HG02610 (cell line): ENCODE results near the gene TLN1.

ENCODE experiments used
- ATAC-seq: cut with Tn5 transposase; IDR thresholded peaks from one replicate; pipeline ENCODE4 v1.9.1; 2021; ENCODE audit warnings: mild to moderate bottlenecking, moderate library complexity; ENCODE audit not compliant: unreplicated experiment

TLN1 gene

GRCh38 chr9:35731415-35732184, 395 bp downstream of the TLN1 start:
- no peak for ATAC-seq

GRCh38 chr9:35730486-35730854, 1.5 kb downstream of the TLN1 start:
- ATAC-seq = no peak

DNA sequence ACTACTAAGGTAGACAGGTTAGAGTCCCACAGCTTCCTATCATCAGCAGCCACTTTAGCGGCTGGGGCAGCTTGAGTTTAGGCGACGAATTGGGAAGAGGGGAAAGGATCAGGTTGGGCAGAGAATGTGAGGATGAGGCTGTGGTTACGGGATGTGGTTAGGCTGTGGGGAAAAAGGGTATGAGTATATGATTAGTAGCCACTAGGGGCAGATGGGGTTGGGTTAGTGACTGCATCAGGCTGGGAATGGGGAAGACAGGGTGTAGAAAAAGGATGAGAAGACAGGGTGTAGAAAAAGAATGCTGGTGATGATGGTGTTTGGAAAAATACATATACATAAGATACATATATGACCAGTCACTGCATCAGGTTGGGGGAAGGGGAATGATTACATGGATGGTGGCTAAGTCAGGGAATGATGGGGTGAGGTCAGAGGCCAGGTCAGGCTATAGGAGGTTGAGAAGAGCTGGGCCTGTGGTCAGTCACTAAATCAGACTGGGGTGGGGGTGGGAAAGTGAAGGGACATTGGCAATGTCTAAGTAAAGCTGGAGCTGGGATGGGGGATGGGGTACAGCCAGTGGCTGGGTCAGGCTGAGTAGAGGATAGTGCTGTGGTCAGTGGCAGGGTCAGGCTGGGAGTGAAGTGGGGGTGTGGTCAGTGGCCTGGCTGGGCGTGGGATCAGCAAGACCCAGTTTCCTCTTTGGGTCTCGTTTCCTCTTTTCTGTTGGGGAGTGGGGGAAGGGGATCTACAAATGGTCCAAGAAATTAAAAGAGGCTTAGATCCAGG, 2.1 kb downstream of the TLN1 start:
- no peak for ATAC-seq

DNA sequence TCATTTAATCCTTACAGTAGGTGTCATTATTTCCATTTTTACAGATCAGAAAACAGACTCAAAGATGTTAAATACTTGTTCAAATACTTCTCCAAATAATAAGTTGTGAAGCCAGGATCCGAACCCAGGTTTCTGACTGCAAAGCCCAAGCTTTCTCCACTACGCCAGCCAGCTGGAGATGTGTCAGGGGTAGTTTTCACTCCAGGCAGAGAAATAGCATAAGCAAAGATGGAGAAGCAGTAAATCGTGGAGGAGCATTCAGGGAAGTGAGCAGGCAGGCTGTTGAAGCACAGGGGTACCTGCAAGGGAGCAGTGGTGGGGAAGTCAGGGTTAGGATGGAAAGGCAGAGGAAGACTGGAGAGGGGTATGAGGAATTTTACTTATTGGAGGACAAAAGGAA, 2.9 kb downstream of the TLN1 start:
- no peak for ATAC-seq

- peak; percentile 14 for ATAC-seq
Measured at GRCh38 chr9:35728041-35728971, 3.7 kb downstream of the TLN1 start.

- ATAC-seq = no peak
Measured at GRCh38 chr9:35727676-35728040, 4.3 kb downstream of the TLN1 start.

DNA sequence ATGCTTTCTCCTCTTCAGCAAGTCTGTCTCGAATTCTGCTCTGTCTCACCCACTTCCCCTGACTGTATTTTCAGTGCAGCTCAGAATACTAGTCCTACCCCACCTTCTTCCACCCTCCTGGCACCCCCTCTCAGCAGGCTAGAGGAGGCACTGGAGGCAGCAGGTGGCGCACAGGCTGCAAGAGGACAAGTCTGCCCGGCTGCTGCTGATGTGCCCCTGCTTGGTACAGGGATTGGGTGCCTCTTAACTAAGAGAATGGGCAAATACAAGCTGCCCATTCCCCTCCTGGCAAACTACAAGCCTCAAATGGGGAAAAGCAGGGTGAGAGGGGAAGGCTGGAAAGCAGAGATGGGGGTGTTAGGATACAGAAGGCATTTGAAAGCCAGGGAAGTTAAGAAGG, 5.1 kb downstream of the TLN1 start:
- ATAC-seq = no peak

GRCh38 chr9:35725362-35725761, 6.6 kb downstream of the TLN1 start:
- ATAC-seq = no peak

- ATAC-seq = no peak
Measured at GRCh38 chr9:35723908-35724307, 8.1 kb downstream of the TLN1 start.

DNA sequence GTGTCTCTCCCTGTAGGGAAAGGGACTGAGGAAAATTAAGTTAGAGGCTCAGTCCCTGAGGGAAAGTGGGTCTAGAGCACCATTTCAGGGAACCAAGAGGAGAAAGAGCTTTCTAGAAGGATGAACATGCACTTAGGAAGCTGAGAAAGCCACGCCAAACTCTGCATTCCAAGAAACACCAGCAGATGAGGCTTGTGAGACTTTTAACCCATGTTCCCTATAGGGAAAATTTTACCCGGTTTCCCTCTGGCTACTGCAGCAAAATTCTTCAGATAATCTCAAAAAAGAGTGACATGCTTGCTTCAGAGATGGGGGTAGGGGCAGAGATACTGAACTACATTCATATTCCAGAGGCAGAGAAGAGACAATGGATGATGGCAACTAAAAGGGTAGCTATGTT, 8.6 kb downstream of the TLN1 start:
- no peak for ATAC-seq

DNA sequence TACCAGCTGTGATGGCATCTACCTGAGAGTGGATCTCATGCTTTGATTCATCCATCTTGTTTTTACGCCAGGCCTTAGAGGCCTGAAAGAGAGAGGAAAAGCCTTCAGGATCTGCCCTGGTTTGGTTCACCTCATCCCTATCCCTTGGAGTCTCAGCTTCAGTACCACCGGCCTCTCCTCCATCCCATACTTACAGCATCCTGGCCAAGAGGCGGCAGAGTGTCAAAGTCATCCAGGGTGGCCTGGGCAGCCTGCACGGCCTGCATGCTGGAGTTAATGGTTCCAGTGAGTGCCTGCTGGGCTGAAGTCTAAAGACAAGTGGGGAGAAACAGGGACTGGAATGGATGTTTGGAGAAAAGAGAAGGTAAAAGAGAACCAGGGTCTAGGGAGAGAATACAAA, 12.4 kb downstream of the TLN1 start:
- no peak for ATAC-seq

DNA sequence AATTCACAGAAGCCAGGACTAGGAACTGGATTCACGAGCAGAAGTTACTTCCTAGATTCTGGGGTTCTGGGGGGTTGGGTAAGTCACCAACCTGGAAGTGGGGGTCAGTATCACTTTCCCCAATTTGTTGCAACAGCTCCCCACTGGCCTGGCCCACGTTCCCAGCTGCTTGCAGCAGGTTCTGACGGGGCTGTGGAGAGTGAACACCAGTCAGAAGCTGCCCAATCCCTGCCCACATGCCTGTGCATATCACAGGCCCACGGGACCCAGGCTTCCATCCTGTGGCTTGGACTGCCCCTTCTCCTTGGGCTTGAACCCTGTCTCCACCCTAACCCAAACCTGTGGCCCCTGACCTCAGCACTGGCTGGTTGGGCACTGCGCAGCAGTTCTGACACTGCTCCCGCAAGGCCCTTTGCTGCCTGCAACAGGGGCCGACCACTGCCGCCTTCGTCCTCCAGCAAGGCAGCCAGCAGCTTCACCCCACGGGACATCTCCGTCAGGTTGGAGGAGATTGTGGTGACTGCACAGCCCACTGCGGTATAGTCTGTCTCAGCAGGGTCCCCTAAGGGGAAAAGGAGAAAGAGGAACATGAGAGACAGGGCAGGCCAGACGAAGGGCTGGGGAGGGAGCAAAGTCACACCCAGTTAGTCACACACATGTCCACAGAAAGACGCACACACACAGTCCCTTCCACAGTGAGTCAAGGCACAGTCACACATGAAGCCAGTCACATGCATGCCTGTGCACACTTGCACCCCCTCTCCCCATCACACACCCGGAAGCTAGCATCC, 13.1 kb downstream of the TLN1 start:
- peak; percentile 51 for ATAC-seq

DNA sequence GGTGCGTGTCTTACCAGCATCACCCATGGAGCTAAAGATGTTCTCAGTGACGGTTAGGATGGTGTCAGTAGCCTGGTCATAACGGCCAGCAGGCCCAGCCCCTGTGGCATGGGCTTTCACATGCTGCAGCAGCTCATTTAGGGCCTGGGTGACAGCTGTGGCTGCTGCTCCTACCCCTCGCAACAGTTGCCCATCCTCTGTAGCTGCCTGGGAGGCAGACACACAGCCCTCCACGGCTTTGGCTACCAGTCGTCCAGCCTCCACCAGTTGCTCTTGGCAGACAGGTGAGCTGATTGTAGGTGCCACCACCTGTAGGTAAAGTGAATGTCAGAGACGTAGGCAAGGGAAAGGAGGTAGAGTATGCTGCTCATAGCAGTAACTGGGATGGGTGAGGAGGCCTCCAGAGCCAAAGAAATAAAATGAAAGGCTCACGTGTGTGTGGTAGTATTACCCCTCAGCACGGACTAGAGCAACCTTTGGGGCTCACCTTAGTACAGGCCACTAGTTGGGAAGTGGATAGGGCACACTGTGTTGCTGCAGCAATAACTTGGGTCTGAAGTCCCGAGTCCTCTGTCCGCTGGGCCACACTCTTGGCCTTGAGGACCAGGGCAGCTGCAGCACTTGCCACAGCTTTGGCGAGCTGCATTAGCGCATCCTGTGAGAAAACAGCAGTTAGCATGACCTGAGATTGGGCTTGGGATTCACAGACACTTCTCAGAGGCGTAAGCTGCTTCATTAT, 14.7 kb downstream of the TLN1 start:
- ATAC-seq = no peak

- no peak for ATAC-seq
Measured at GRCh38 chr9:35716230-35716629, 15.8 kb downstream of the TLN1 start.

DNA sequence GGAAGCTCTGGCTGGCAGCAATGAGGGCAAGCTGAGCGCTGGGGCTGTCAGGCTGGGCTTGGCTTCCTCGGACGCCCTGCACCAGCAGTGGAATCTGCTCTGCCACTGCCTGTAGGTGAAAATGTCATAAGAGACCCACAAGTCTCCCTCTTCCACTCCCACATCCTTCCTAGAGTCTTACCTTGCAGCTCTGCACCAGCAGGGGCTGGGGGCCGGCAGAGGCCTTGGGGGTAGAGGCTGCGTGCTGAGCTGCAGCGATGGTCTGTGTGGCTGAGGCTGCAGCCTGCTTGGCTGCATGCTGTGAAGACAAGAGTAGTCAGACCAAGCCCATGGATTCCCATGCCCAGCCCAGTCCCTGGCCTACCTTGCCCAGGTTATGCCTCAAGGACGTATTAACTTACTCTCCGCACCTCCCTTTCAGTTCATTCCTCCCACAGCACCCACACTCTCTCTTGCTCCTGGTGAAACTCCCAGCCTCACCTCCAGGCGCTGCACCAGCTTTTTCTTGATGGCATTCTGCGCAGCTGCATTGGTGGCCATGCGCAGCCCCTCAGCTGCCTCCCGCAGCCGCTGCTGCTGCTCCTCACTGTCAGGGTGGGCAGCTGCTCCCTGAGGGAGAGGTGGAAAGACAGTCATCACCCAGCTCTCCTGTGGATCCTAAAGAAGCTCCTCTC, 17.3 kb downstream of the TLN1 start:
- no peak for ATAC-seq

DNA sequence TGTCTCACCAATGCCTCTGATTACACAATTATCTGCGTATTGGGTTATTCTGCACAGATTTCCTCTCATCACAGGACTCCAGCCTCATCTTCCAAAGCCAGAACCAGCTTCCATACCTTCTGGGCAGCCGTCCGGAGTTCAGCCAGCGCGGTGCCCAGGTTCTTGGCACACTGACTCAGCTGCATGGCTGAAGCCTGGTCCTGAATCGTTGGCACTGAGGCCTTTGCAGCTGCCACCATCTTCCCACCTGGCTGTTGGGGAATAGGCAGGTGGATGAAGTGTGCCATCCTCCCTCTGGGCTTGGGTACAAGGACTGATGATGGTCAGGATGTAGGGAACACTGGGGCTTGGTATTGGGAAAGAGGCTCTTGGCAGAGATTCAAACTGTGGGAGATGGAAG, 17.9 kb downstream of the TLN1 start:
- no peak for ATAC-seq

DNA sequence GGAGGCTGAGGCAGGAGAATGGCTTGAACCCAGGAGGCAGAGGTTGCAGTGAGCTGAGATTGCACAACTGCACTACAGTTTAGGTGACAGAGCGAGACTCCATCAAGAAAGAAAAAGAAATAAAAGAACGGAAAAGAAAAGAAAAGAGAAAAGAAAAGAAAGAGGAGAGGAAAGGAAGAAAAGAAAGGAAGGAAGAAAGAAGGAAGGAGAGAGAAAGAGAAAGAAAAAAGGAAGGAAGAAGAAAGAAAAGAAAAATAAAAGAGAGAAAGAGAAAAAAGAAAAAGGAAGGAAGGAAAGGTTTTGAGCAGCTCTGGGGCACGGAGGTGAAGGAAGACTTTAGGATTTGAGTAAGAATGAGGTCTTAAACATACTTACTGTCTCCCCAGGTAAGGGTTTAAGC, 18.4 kb downstream of the TLN1 start:
- no peak for ATAC-seq

DNA sequence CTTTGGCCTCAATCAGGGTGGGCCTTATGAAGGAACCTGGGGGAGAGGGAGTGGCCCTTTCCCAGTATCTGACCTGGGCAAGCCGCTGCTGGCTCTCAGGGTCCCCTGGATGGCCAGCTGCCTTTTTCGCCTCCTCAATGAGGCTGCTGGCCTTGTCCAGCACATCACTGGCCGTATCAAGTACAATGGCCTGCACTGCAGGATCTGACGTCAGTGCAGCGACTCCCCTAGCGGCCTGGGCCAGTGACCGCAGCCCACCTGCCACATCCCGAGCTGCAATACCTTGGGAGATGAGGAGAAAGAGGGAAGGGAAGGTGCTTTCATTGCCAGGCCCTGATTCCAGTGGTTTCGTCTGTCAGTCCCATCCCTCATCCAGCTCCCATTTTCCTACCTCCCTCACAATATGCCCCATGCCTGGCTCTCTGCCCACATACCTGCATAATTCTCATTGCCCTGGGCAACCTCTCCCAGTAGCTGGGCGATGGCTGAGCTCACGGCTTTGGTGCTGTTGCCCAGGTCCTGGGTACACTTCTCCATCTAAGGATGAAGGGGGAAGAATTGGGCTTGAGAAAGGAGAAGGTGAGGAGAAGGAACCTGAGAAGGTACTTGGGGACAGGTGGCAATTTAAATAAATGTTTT, 19.1 kb downstream of the TLN1 start:
- ATAC-seq = no peak
